GM19397 (cell line): ENCODE data around the gene RIN3.

ENCODE experiments used
- ATAC-seq: cut with Tn5 transposase; IDR thresholded peaks from one replicate; pipeline ENCODE4 v1.9.1; 2021; ENCODE audit warnings: mild to moderate bottlenecking, moderate library complexity; ENCODE audit not compliant: unreplicated experiment

RIN3 gene

DNA sequence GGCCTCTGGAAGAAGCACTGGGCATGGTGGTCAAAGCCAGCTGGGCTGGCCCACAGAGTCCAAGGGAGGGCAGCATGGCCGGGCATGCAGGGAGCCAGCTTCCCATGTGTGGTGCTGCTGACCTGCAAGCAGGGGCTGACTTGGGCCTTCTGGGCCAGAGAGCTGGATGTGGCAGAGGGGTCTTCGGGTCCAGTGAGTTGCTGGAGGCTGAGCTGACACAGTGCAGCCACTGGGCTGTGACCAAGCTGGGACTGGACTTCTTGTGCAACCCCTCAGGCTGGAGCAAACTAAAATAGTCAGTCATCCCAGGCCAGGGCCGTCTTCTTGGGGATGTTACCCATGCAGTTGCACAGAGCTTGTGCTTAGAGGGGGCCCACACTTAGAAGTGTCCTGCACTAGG is 7.3 kb upstream of the RIN3 start:
- no peak for ATAC-seq

DNA sequence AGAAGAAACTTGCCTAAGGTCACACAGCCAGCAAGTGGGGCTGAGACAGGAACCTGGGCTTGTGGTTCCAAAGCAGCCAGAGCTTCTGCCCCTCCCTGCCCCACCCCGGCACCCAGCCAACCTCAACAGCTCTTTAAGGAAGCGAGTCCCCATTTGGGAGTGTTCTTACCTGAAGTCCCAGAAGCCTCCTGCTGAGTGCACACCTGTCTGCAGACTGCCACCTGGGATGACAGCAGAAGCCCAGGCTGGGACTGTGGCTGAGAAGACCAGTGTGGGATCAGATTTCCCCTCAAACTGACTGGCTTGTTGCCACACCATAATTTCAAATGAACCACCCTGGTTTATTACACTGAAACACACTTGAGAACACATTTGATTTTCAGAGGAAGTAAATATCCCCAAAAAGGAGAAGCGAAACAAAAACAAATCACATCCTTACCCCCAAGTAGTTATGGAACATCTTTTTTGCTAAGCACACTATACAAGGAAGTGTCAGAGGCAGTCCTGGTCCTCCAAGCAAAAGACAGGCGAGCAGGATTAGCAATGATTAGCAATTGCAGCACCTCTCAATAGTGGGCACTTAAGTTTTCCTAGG is 6.3 kb upstream of the RIN3 start:
- ATAC-seq = no peak

DNA sequence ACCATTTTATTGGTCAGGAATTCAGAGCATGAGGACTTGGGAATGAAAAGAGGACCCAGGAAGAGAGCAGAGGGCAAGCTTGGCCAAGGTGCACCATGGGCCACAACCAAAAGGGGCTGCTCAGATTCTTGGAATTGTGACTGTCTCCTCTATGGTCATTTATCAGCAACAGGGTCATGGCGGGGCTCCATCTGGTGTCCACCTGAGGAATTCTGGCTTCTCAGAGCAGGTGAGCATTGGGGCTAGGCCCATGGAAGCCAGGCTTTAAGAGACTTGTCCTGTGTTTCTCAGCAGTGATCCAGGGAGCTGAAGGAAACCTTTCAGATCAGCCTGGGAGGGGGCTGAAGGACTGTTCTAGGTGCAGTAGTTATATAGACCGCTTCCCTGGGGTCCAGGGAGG is 2.6 kb upstream of the RIN3 start:
- no peak for ATAC-seq

DNA sequence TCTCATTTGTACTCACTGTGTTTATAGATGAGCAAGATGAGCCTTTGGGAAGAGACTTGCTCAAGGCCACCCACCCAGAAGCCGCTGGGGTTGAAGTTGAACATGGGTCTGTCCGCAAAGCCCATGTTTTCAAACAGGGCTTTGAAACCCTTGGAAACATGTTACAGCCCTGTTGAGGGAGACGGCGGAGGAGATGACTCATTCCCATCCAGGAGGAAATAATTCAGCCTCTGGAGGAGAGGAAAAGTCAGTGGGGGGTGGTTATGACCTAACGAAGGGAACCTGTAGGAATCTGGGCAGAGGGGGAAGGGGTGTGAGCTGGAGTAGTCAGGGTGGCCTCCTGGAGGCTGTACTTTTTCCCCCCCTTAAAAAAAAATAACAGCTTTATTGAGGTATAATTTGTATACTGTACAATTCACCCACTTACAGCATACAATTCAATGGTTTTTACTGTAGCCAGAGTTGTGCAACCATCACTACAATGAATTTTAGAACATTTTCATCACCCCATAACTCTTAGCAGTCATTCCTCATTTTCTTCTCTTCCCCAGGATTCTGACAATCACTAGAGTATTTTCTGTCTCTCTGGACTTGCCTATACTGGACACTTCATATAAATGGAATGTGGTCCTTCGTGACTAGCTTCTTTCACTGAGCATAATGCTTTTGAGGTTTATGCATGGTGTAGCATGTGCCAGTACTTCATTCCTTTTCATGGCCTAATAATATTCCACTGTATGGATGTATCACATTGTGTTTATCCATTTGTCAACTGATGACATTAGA is 1.9 kb upstream of the RIN3 start:
- ATAC-seq = no peak

DNA sequence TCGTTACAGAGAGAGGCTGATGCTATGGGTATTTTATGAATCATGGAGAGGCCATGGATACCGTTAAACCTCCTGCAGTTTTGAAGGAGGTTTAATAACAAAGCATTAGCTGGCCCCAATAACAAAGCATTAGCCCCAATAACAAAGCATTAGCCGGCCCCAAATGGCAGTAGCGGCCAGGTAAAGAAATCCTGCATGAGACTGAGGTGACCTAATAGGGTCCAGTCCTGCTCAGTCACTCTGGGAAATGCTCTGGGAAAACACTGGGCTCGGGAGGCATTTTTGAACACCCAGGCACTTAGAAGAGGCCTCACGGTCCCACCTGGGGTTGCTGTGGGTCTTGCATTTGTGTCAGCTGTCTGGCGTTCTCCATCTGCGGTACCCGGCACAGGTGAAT is 776 bp upstream of the RIN3 start:
- no peak for ATAC-seq

DNA sequence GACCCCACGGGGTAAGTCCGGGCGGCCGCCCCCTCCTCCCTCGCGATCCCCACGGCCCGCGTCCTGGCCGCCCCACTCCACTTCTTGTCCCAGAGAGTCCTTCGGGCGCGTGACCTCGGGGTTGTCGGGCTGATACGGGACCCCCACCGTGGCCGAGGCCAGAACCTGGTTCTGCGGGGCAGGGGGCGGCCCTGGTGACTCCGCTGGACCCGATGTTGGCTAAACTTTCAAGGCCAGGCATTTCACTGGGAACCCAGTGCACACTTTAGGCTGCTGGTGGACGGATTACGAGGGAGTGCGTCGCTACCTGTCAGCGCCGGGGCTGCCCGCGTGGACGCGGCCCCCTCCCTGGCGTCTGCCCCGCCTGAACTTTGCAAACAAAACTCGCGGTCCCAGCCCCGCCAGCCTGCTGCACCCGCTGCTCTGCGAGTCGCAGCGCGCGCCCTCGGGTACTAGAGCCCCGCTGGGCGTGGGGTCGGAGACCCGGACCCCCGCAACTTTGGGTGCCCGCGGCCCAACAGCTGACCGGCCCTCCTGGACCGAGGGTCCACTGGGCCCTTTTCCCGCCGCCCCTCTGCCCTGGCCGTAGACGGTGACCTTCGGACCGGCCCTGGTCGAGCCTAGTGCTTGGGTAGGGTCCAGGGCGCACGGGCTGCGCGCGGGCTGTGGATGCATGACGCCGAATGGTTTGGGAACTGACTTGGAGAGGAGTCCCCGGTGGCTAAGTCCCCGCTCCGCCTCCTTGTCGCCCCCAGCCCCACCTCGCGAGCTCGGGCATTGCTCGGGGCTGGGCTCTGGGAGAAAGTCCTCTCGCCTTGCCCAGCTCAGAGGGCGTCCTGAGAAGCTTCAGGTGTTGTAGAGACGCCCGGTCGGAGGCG is 624 bp downstream of the RIN3 start:
- peak; percentile 35 for ATAC-seq

DNA sequence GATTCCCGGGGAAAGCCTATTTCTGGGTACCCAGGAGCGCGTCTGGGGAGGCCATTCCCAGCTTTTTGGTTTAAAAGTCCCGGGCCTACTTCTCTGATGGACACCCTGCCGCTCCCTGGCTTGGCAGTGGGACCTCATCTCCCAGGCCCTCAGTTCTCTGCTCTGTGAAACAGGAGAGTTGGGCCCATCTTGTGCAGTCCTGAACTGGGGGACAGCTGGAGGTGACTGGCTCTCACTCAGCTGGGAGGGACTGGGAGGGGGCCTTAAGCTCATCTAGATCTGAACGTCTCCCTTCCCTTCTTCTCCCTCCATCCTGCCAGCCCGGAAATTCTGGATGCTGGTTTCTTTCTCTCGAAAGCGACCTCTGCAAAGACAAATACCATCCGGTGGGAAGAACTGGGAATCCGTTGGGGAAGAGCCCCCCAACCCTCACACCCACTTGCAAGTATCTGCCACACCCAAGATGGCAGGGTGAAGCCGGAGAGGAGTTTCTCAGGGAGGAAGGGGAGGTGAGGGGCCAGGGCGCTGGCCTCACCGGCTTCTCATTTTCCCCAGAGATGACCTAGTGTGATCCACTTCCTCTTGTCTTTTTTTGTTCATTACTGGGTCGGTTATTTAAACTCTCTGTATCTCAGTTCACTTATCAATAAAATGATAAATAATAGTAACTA is 1.4 kb downstream of the RIN3 start:
- no peak for ATAC-seq

- ATAC-seq = no peak
These were observed 2.2 kb downstream of the RIN3 start for GRCh38 chr14:92515546-92516343.

DNA sequence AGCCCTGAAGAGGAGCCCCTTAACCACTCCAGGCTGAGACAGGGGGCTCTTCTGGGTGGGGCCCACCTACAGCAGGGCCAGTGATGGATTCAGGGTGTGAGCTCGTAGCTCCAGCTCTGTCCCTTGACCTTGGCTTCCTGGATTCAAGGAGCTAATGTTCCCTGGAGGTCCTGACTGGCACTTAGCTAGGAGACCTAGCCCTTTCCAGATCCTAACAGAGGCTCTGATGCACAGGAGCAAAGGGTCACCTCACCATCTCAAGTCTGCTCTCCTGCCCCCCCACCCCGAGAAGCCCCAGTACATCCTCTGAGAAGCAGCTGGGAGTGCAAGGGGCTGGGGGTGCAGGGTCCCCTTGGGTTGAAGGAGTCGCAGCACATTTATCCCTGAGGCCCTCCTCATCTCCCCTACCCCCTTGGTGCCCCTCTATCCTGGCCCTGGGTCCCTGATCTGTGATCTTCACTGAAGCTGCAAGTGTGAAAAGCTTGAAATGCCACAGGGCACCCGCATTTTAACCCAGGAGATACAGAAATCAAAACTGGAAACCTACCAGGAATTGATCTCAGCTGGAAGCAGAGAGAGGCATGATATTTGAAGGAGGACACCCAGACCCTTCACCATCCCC is 2.9 kb downstream of the RIN3 start:
- ATAC-seq = no peak

DNA sequence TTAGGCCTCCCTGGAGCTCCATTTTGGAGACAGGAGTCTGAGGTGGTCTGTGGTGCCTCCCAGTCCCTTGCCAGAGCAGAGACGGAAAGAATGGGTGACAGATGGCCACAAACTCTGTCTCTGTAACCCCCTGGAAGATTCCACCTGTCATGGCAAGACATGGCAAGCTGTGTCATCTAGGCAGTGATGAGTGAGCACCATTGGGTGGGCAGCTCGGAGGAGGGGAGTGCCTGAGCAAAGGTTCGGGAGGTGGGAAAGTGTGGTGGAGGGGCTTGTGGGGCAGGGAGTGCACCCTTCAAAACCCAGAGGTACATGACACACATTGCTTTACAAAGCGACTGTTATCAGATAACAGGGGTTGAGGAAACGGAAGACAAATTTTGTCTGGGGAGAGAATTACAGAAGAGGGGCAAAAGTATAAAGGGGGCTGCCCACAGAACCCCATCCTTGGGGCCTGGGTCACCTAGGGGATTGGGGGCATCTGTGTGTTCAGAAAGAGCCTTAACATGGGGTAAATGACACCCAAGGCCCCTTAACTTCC is 3.5 kb downstream of the RIN3 start:
- ATAC-seq = no peak

DNA sequence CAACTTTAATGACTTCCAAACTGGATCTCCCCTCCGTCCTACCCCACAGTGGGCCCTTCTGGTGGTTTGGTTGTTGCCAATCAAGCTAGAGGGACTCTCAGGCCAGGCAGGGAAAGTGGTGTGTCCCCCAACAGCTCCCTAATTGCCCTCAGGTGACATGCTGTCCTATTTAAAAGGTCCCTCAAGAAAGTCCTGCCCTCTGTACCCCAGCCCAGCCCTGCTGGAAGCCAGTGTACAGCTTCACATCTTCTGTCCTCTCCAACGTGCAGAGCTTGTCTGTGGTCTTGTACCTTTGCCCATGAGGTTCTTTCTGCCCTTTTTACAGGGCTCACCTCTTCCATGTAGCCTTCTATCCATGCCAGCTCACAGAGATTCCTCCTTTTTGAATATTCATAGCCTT is 4.2 kb downstream of the RIN3 start:
- ATAC-seq = no peak

- ATAC-seq = no peak
These were observed 5.9 kb downstream of the RIN3 start for GRCh38 chr14:92519246-92520101.

GRCh38 chr14:92520102-92521057 is 6.8 kb downstream of the RIN3 start:
- no peak for ATAC-seq

- ATAC-seq = no peak
These were observed 7.5 kb downstream of the RIN3 start for GRCh38 chr14:92521058-92521415.

DNA sequence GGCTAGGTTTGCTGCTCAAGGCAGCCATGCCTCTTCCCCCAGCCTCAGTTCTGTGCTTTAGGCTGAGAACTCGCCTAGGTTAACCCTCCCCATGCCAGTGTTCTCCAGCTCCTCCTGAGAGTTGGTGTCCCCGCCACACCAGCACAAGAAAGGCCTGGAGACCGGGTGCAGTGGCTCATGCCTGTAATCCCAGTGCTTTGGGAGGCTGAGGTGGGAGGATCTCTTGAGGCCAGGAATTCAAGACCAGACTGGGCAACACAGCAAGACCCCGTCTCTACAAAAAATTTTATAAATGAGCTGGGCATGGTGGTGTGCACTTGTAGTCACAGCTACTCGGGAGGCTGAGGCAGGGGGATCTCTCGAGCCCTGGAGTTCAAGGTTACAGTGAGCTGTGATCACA is 10.2 kb downstream of the RIN3 start:
- ATAC-seq = no peak

DNA sequence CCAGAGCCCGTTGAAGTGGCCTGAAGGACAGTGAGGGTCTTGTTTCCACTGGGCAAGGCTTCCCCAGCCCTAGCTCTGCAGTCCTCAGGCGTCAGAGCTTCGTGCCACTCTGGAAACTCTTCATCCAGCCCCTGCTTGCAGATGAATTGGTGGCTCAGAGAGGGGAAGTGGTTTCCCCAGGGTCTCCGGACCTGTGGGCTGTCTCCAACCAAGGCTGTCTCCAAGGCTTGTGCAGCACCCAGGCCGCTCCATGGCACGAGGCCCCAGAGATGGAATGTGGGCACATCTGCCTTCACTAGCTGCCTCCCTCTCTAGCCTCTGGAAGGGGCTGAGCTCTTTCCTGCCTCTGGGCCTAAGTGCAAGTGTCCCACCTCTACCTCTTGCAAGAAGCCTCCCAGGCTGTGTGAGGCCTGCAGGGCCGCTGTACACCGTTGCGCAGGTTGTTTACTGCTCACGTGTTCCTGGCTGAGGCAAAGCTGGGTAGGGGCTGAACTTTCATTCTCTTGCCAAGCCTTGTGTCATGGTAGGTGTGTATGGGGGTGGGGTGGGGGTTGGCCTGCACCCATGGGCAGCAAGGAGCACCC is 11.1 kb downstream of the RIN3 start:
- no peak for ATAC-seq

GRCh38 chr14:92525322-92526095 is 11.9 kb downstream of the RIN3 start:
- ATAC-seq = no peak
